GM21360 (cell line): ENCODE results near the gene TUBA3E.
"Not testable (repeated sequence)": the region's sequence is repeated elsewhere in the genome, so short reads cannot be mapped to it uniquely, and the experiment has no call there.

Experiments
- ATAC-seq: cut with Tn5 transposase; IDR thresholded peaks from one replicate; pipeline ENCODE4 v1.9.1; 2021; ENCODE audit warnings: mild to moderate bottlenecking, moderate library complexity; ENCODE audit not compliant: unreplicated experiment

The TUBA3E gene

DNA sequence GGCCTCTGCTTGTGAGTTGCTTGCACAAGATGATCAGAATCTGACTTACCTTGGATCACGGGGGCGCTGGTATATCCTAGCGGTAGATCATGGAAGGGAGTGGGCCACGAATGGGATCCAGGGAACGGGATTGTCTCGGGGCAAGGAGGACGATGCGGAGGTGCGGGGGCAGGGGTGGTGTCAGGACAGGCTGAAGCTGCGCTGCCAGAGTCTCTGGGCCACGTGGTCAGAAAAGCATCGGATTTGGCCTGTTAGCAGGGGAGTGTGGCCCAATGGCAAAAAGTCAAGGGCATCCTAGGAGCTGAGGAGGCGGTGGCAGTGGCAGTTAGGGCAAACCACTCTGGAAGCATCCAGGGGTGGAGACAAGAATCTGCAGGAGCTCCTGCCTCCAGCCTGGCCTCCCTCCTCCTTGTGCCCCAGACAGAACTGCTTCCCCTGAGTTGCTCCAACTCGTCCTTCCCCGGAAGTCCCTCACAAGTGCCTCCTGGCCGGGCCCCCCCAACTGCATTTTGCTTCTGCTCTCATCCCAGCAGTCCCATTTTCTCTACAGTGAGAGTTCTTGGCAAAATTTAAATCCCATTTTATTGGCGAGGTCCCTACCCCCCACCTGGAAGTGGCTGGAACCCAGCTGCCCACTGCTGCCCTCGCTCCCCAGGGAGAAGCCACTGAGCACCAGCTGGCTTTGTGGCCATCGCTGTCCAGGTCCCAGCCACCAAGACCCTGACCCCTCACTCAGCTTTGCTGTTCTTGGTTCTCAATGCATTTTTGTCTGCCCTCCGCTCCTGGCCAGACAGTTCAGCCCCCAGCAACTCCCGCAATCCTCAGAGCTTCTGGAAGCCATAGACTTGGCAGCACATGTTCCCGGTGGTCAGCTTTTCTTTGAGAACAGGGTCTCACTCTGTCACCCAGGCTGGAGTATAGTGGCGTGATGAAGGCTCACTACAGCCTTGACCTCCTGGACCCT, 47.8 kb downstream of the TUBA3E start:
- ATAC-seq: no peak

DNA sequence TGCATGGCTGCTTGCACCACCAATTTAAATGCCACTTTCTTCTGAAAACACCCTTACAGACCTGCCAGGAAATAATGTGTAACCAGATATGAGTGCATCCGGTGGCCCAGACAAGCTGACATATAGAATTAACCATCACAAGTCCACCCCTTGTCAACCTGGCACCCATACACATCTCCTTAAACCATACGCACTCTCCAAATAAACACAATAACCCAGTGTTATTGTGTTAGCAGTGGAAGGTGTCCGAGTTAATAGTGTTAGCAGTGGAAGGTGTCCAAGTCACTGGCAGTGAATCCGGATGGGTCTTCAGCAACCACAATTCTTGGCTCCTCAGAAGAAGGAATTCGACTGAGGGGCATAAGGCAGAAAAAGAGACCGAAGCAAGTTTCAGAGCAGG, 49.7 kb downstream of the TUBA3E start:
- ATAC-seq: not testable (repeated sequence)

DNA sequence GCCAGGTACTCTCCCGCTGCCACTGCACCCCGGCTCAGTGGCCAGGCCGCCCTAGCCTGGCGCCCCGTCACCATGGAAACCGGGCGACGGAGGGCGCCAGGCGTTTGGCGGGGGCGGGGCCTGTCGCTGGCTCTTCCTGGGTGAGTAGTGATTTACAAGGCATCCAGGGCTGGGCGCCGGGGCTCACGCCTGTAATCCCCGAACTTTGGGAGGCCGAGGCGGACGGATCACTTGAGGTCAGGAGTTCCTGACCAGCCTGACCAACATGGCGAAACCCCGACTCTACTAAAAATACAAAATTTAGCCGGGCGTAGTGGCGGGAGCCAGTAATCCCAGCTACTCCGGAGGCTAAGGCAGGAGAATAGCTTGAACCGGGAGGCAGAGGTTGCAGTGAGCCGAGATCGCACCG, 53.2 kb downstream of the TUBA3E start, which contains the start of gene CCDC74B:
Gene CCDC74B, minus strand, starts transcription at position 107 of the 409 bp plus-strand sequence. CDS start 116 bp downstream, outside the sequence.
- peak; percentile 87 for ATAC-seq

DNA sequence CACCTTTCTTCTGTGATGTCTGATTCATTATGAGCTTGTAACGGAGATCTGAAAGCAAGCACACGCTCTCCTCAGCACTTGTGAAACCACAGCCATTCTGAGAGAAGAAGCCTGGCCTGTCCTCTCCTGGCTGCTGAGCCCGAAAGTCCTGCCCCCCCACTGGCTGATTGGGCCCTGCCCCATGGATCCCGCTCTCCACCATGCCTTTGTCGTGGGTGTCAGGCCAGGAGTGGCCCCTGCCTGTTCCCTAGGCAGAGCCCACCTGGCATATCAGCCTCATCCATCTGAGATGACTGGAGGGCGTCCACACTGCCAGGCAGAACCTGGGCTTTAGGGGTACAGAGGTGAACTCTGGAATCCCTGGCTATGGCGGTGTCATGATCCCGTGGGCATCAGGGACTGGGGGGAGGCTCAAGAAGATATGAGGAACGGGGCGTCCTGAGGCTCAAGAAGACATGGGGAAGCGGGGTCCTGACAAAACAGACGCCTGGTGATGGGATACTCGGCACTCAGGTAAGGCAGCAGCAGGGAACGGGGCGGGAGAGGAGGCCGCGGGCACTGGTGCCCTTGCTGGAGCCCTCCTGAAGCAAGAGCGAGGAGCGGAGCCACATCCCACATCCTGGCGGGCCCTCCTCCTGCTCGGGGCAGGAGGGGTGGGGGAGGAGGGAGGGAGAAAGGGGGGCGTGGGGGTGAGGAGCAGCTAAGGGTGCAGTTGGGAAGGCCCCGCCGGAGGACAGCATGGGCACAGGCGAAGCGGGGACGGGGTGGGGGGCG, 54.8 kb downstream of the TUBA3E start:
- not testable (repeated sequence) for ATAC-seq

DNA sequence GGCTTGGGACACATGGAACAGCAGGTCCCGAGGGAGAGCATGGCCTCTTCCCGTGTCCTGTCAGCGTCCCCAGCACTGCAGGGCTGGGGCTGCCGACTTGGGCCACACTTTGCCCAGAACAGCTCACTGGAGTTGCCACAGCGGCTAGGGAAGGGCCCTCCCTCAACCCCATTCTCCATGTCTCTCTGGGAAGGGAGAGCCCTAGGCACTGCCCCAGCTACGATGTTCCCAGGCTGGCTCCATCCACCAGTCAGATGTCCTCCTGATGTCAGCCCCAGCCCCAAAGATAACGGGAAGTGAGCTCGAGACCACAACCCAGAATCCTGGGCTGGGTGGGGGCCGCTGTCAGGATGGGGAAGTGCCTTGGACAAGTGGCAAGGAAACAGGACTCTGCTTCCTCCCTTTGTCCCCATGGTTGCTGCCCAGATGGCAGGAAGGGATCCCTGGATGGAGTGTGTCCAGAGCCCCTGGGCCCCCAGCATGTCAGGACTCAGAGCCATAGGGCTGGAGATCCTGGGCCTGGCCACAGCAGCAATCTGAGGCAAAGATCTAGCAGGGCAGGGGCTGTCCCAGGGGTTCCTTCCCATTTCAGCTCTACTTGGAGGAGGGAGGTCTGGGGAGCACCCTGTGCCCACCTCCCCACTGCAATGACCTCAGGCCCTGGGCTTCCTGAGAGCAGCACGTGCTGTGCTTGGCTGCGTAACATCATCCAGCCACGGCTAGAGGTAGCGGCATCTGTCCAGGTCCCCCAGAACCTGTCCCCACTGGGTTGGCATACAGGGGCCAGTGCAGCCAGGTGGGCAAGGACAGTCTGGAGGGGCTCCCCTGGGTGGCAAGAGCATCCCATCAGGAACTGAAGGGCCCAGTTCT, 55.6 kb downstream of the TUBA3E start:
- ATAC-seq: not testable (repeated sequence)
